ENCODE results near the gene PRKCH.

The PRKCH gene

DNA sequence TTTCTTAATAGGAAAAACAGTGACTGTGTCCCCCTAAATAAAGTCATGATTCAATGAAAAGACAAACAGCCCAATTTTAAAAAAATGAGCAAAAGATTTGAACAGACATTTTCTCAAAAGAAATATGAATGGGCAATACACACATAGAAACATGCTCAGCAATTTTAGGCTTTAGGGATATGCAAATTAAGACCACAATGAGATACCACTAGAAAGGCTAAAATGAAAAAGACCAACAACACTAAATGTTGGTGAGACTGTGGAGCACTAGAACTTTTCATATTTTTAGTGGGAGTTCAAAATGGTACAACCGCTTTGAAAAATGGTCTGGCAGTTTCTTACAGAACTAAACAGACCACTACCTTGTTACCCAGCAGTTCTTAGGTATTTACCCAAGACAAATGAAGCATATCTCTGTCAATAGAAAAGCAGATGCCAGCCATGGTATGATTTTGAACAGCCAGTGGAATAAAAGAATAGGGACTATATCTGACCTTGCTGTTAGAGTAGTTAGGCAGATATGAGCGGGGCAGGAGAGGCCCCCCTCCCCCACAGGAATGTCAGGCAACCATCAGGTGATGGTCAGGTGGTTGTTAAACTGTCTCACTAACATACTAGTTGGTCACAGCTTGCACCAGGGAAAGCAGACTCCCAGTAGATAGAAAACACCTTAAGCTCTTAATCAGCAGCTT, 108.8 kb downstream of the PRKCH start:
- no peak for DNase-seq (ENCODE audit: low read depth)

DNA sequence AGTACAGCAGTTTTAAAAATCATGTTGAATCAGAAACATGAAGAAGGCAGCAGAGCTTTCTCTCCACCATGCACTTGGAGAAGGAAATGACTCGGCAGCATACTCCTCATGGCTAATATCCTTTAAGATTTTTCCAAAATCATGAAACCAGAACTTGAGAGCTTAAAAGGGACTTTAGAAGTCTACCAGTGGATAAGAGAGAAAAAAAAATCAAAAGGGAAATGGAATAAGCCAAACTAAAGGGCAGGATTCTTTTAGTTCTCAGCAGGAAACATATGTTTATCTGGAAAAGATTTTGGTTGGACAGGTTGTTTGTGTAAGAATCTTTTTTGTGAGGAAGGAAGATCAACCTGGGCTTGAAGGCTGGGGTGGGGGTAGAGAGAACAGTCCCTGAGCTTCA, 111.8 kb downstream of the PRKCH start:
- no peak for DNase-seq (ENCODE audit: low read depth)

DNA sequence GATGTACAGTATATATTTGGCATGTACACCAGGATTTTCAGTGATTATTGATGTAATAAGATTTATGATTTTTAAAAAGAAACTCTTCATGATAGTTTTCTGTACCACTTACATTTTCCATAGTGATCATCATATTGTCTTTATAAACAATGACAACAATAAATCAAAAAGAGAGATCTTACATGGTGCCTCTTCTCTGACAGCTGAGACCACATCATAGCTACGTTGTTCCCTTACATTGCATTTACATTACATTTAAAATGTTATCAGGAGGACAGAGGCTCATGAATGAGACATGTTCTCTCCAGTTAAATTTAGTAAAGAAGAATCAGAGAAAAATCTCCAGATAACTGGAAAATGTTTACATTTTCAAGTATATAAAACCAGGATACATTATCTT, 112.4 kb downstream of the PRKCH start:
- DNase-seq (ENCODE audit: low read depth), result no peak

DNA sequence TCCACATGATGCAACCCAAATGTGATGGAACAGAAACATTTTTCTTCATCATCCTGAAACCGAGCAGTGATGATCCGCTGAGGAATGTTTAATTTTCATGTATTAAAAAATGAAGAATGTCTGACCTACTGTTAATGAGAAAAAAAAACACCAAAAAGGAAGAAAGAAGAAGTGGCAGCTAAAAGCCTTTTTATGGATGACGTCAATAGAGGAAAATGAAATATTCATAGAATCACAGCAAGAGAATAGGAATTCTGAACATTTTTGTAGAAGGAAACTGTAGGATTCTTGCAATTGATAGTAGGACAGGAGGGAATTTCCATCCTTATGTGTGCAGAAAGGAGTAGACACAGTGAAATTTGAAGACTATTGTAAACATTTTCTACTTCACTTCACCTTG, 112.9 kb downstream of the PRKCH start:
- no peak for DNase-seq (ENCODE audit: low read depth)

DNA sequence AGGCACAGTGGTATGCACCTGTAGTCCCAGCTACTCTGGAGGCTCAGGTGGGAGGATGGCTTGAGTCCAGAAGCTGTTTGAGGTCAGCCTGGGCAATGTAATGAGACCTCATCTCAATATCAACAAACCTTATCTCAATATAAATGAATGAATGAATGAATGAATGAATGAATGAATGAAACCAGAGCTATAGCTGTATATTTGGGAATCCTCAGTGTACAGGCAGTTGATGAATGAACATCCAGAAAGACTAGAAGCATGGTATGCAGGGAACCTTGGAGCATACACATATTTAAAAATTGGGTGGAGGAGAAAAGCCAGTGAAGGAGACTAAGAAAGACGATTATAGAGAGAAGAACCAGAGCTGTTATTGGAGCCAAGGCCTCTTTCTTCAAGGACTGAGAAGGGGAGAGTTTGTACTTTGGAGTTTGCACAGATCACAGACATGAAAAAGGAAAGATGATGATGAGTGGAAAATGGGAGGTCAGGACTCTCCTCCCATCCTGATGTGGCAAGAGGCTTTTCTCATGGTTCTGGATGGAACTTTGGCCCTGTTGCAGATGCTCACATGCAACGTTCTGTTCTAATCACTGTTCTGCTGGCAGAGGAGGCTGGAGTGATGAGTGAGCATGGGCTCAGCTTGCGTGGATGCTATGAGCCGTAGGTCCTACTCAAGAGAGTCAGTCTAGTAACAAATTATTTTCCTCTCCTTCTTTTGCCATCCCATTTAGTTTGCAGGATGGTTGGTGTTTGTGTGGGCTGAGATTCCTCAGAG, 114.4 kb downstream of the PRKCH start:
- DNase-seq (ENCODE audit: low read depth), result no peak

DNA sequence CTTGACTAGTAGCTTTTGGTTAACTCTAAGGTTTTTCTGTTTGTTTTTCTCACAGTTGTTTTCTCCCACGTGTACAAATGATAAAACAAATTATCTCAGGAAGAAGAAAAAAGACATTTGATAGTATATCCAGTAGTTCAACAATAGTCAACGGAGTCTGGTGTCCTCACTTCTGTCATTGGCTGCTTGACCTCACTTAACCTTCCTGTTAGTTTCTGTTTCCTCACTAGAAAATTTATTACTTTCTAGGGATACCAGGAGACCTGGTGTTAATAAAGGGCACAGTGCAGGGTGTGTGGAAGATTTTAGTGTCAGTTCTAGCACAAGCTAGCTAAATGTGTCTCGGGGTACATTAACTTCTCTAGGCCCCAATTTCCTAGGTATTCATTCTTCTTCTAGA, 116.0 kb downstream of the PRKCH start:
- DNase-seq (ENCODE audit: low read depth), result no peak

DNA sequence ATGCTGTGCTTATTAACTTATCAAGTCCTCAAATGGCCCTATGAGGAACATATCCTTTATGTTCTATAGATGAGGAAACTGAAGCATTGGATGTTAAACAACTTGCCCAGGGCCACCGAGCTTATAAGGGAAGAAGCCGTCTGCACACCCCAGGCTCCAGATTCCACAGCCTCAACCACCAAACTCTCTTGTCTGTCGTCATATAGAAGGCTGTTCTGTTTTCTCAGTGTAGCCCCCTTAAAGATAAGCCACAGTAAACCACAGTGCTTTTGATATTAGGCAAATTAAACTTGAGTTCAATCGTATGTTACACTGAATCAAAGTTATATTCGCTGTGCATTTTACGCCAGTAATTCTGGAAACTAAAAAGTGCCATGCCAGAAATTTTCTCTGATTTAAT, 116.7 kb downstream of the PRKCH start:
- no peak for DNase-seq (ENCODE audit: low read depth)

DNA sequence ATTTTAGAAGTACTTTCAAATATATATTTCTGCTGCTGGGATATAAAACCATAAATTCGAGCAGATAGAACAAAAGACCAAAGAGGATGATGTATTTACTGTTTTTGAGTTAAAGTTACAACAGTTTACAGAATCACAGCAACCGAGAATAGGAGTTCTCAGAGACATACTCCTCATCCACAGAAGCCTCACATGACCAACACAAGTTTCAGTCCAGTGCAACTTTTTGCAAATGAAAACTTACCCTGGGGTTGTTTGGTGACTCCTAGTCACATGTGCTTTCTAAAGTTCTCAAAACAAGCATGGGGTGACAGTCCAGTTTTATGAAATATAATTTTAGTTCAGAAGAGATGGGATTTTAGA, 117.1 kb downstream of the PRKCH start:
- DNase-seq (ENCODE audit: low read depth), result no peak

DNA sequence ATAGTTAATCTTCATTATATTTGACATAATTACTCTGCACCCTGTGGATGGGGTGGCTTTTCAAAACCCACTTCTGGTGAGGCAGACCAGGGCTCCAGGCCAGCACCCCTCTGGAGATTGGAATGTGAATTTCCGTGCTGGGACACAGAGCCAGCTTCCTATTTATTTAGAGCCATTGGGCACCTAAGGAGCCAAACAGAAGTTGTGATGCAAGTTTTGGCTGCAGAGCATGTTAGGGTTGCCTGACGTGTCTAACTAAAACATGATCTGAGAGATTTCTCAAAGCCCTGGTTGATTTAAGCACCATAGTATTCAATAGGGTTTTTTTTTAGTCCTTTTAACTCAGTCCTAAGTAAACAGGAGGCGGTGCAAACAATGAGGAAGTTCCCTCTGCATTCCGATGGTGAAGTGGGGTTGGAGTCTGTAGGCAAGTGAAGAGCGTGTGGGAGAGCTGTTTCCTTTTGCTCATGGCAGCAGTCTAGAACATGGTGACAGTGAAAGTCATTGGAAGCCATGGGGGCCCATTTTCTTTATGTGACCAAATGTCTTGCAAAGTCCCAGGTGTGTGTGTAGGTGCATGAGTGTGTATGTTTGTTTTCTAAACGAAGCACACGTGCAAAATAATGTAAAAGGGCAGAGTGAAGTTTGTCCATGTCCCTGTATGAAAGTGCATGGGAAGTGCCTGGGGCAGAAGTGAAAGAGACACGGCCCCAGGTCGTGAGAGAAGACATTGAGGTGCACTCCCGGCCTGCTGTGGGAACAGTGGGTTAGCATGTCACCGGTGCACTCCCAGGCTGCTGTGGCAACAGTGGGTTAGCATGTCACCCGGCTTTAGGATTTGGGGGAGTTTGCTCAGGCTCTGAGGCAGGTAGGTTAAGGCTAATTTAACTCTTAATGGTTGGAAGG, 117.7 kb downstream of the PRKCH start:
- no peak for DNase-seq (ENCODE audit: low read depth)

DNA sequence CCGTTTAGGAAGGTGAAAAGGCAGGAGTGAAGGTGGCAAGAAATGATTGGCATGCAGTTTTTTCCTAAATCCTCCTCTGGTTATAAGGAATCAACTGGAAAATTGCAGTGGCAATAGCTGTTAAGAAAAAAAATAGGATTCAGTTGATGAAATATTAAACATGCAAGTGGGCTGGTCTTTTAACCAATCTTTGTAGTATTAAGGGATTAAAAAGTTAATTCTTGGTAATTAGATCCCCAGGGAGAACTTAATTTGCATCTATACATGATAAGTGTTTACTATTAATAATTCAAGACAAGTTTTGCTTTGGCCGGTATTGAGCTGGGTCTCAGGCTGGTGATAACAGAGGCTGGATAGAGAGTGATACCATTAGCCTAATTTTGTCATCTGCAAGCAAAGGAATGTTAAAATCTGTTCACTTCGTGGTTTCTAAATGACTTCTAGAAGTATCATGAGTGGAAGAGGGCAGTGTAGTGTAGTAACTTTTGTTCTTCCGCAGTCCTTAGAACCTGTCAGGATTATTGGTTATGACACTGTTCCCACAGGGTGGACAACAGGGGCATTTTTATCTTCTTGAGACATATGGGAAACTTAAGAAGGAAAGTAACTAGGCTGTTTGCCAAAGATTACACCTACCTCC, 118.5 kb downstream of the PRKCH start:
- DNase-seq (ENCODE audit: low read depth), result no peak

DNA sequence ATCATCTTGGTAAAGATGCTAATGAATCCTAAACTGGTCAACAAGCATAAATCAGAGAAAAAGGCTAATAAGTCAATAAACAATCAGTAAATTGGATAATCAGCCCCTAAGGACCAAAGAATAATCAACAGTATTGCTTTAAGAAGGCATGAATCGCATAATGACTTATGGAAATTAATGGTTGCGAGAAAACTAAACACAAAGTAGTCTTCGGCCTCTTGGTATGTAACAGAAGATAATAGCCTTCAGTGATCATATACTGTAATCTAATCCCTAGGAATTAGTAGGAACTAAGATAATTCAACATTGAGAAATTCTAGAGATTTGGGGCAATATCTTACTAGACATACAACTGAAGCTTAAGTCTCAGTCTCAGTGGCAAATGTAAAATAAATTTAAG, 122.1 kb downstream of the PRKCH start:
- no peak for DNase-seq (ENCODE audit: low read depth)

DNA sequence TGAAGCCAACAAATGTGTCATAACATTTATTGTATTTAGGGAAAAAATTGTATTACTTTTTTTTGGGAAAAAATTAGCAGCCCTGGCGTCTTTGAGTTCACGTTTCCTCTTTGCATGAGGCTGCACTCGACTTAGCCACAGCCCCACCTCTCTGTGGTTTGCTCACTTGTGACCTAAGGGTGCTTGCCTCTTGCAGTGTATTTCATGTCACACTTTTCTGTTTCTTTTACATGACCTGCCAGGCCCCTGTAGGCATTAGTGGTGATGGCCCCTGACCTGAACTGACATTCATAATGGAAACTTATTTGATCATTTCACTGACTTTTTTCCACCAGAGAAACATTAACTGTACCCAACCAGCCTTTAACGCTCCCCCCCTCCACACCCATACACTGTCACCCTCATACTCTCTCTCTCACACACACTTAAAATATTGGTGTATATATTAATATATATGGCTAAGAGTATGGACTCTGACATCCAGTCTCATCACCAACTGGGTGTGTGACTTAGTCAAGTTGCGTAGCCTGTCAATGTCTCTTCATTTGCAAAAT, 122.9 kb downstream of the PRKCH start:
- peak; percentile 35 for DNase-seq (ENCODE audit: low read depth)

DNA sequence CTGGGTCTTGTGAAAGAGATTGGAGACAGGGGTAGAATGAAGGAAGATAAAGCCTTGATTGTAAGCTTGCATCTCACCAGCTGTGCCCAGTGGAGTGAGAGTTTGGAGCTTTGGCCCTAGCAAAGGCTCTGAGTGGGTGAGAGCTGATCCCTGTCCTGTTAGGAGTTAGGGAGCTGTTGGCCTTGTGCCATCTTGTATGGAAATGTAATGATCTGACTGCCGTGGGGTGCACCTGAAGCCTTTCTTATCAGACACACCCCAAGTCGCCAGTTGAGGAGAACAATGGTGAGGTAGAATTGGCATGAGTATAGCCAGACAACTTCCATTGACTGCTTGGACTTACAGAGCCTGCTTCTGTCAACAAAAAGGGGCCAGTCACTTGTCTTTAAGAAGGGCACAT, 130.1 kb downstream of the PRKCH start:
- no peak for DNase-seq (ENCODE audit: low read depth)

DNA sequence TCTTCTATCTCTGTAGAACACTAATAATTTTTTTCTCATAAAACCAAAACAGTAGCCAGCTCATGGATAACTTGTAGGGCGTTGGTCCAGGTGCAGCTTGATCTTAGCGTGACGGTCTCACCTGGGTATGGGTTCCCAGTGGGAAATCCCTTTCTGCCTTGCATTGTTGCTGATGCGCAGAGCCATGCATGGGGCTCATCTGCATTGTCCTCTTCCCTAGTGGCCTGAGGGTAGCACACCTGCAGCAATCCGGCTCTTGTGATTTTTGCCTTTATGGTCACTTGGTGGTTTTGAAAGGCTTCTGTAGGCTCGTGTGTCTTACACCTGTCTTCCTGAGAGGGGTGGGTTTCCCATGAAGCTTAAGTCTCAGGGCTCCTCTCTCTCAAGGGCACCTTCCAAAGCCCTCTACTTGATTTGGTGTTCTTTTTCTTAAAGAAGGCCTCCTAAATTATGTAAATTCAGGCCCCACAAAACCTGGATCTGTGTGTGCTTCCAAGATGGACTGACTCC, 130.6 kb downstream of the PRKCH start:
- DNase-seq (ENCODE audit: low read depth), result no peak

DNA sequence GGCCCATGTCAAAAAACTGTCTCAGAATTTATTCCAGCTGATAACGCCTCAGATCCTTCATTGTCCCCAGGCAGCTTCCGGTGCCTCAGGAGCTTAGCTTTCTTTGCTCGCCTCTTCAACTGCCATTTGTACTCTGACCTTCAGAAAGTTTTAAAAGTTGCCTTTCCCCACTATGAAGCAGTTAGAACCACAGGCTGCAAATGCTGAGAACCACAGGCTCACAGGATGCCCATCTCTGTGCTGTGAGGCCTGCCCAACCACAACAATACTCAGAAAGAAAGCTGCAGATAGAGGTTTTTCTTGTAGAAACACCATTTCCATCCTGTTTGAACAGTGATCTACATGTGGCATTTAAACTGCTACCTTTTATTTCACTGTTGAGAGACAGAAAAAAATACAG, 131.1 kb downstream of the PRKCH start:
- no peak for DNase-seq (ENCODE audit: low read depth)

DNA sequence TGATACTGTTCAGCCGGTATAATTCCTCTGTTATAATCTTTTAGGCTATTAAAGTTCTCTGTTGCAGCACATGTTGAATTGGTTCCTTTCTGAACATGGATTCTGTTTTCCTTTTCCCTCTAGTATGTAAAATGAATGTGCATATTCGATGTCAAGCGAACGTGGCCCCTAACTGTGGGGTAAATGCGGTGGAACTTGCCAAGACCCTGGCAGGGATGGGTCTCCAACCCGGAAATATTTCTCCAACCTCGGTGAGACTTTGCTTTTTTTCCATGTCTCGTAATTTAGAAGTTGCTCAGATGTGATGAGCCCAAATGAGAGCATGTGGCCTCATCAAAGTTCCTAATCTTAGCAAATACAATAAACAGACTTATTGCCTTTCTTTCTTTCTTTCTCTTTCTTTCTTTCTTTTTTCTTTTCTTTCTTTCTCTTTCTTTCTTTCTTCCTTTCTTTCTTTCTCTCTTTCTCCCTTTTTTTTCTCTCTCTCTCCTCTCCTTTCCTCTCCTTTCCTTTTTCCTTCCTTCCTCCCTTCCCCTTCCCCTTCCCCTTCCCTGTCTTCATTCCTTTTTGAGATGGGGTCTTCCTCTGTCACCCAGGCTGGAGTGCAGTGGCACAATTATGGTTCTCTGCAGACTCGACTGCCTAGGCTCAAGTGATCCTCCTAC, 131.9 kb downstream of the PRKCH start:
- DNase-seq (ENCODE audit: low read depth), result no peak

DNA sequence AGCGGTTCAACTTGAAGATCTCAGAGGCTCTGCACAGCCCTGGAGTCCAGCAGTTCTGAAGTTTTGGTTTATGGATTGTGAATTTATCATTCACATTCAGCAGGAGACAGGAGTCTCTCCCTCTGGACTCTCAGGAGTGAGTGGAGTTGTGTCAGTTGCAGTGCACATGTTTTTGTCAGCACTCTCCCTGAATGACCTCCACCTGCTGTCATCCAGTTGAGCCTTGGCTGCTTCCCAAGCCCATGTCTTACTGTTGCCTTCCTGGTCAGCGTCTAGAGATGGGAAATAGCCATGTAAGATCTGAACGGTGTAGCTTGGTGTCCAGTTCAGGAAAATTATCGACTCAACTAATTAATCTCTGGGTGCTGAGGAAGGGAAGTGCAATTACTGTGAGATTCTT, 133.2 kb downstream of the PRKCH start:
- DNase-seq (ENCODE audit: low read depth), result no peak

DNA sequence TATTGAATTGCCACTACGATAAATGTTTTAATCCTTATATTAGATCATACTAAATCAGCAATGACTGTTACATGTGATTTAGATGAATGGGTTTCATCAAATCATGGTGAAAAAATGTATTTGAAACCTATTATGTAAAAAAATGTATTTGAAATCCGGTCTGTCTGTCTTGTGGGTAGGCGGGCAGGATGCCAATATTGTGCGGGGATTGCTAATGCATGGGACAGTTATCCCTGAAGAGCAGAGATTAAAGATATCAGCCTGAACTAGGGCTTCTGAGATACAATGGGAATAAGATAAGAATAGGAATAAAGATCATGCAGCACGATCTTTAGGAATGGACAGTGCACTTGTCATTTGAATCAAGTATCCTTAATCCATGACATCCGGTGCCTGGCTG, 134.0 kb downstream of the PRKCH start:
- no peak for DNase-seq (ENCODE audit: low read depth)

DNA sequence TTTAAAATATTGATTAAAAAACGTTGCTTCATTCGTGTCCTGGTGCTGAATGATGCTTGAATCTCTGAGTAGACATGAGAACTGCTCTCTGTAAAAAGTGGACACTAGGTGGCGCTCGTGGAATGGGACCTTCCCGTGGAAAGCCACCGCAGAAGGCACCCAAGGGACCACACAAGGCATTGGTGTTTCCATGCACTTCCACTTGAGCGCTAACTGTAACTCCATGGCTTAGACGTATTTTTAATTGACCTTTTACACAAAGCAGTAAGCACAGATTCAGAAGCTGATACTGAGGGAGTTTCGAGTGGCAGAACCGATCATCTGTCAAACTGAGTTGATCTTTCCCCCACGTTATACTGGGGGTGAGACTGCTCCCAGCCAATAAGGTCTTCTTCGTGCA, 135.3 kb downstream of the PRKCH start:
- DNase-seq (ENCODE audit: low read depth), result peak; percentile 64

DNA sequence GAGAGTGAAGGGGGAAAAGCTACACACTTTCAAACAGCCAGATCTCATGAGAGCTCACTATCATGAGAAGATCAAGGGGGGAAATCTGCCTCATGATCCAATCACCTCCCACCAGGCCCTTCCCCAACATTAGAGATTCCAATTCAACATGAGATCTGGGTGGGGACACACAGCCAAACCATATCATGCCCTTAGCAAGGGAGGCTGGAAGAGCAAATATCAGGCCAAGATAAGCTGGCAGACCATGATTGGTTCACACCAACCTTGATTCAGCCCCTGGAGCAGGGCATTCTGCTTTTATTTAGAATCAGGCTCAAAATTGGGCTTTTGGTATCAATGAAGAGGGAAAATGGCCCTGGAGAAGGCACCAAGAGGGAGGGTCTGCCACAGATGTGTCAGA, 137.4 kb downstream of the PRKCH start:
- no peak for DNase-seq (ENCODE audit: low read depth)

DNA sequence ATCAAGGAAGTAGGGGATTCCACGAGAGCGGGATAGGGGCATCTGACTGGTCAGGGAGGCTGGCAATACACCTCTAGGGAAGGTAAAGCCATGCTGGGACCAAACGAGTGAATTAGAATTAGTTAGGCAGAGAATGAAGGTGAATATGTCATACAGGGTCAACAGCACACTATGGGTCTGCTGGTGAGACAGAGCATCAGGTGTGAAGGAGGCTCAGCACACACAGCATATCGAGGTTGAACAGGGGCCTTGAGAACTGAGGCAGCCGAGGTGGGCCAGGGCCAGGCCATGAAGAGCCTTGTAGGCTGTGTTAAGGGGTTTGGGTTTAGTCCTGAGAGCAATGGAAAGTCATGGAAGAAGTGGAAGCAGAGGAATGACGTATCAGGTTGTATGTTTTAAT, 137.8 kb downstream of the PRKCH start:
- no peak for DNase-seq (ENCODE audit: low read depth)
